Aorta (tissue), 5 donors: ENCODE data around the gene SAMD4A. TPM values are rescaled to one million over a fixed set of nuclear protein-coding genes. Genes with fewer than 3 reads are reported as not detected.
A peak's percentile ranks its signal among the peaks of the same experiment; 100 is the strongest.

Experiments used
- ATAC-seq: fragments of 200-7000 bp; cut with Tn5 transposase; one replicate; pipeline ENCODE4 v1.9.1; 2022; ENCODE audit warnings: moderate library complexity; ENCODE audit not compliant: low FRiP score
- DNase-seq, 2 donors: peaks; one replicate each; pipeline ENCODE4 v3.0.0-alpha.2; 2020
- H3K27ac ChIP-seq, 2 donors: one replicate each; pipeline ENCODE4 v1.5.1; 2013; ENCODE audit warnings: low read length in 2 of 2, mild to moderate bottlenecking in 2 of 2, moderate library complexity in 2 of 2, control low read depth in 1 of 2, inconsistent platforms in 1 of 2, low read depth in 1 of 2
- H3K27me3 ChIP-seq, 2 donors: one replicate each; pipeline ENCODE4 v1.6.1; 2013; ENCODE audit warnings: control low read depth in 1 of 2, low read length in 1 of 2, mild to moderate bottlenecking in 1 of 2, moderate library complexity in 1 of 2; ENCODE audit not compliant: insufficient read depth in 2 of 2, control insufficient read depth in 1 of 2
- H3K36me3 ChIP-seq, 2 donors: one replicate each; pipeline ENCODE4 v1.6.1; 2013; ENCODE audit warnings: control low read depth in 1 of 2, low read length in 1 of 2, mild to moderate bottlenecking in 1 of 2; ENCODE audit not compliant: insufficient read depth in 2 of 2, control insufficient read depth in 1 of 2
- H3K4me1 ChIP-seq, 2 donors: one replicate each; pipeline ENCODE4 v1.6.1; 2013; ENCODE audit warnings: low read length in 2 of 2, control low read depth in 1 of 2, mild to moderate bottlenecking in 1 of 2, moderate library complexity in 1 of 2; ENCODE audit not compliant: insufficient read depth in 2 of 2, control insufficient read depth in 1 of 2
- H3K4me3 ChIP-seq, 2 donors: one replicate each; pipeline ENCODE4 v1.5.1; 2013; ENCODE audit warnings: low read length in 2 of 2, control low read depth in 1 of 2, mild to moderate bottlenecking in 1 of 2
- H3K9me3 ChIP-seq: one replicate; pipeline ENCODE4 v1.6.1; 2013; ENCODE audit warnings: mild to moderate bottlenecking, low read length; ENCODE audit not compliant: control insufficient read depth
- WGBS, 2 donors: extraction: QIAGEN DNeasy Blood & Tissue Kit; methylation state at CpG; one replicate each; pipeline ENCODE4 v1.1.7; 2013; 5-methylcytosine and 5-hydroxymethylcytosine counted together
- intact Hi-C, 2 donors: fragments of 100-400 bp; cut with DNase I; formaldehyde crosslinking; loops; one replicate each; pipeline versions ENCODE4 v1.14.2 to v1.15.0; 2022
- polyA plus RNA-seq, 2 donors: library from polyadenylated mRNA; stranded (reverse); fragments of 200-250 nt; gene quantifications; one replicate each; pipeline ENCODE4 v1.2.3, GENCODE V29; 2013
- total RNA-seq, 2 donors: library from RNA; stranded (reverse); fragmentation: NEBNext Ultra II Directional; extraction: Animal tissue kit (Norgen Biotek cat#: 25700); gene quantifications; one replicate each; pipeline ENCODE4 v1.2.1, GENCODE V29; 2021
- donor health status: healthy with polysubstance abuse.
- donor health status: Bipolar disorder and iron deficiency.
- donor health status: DM: no; HTN: no; CAD: no.
- donor health status: DM: no; HTN: no; CAD: no.
- donor health status: DM: yes; HTN: yes; CAD: no.

SAMD4A gene
- total and polyA plus RNA-seq, 4 donors, result 18.8 to 386 (median 102) TPM

- Histone ChIP-seq H3K27me3 (no peaks in the 10 kb centered on the region), H3K27ac (peak overlapping the region in 1 of 2 donors; percentile 31), H3K36me3 (no peaks in the 10 kb centered on the region), H3K4me1 (peaks cover 2 to 3% of the 10 kb centered on the region in 2 donors), H3K4me3 (peak overlapping the region; percentile 16 to 94), H3K9me3 (no peaks in the 10 kb centered on the region)
- ATAC-seq (no peak), DNase-seq (peak; percentile 58 to 79)
- 3 to 8% methylated on average over 13 of the region's 13 CpGs for WGBS, 2 donors
- intact Hi-C loops, result loop anchor here (2.0 to 10.0 kb wide), 3 partner anchors 118 to 326 kb away; no protein-coding TSS in a partner anchor
Measured at GRCh38 chr14:54568821-54569595, 2.1 kb downstream of the SAMD4A start.

DNA sequence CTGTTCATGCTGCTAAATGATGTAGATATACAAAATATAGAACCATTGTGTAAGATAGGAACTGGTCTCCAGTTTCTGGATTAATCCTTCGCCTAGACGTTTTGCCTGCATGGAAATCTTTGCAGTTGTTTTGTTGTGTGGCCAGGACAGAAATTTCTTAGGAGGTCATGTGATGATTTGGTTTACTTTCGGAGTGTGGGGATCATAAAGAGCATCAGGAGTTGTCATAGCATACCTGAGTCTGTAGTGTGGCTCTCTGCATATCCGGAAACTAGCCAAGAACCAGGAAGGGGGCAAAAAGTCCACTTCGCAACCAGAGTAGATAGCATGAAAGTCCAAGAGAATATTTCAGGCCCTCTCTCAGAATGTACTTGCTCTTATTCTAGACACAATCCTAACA is 3.1 kb downstream of the SAMD4A start:
- peaks cover 2 to 12% of the 10 kb centered on the region in 2 donors for H3K4me1 ChIP-seq
- peak overlapping the region in 1 of 2 donors; percentile 37 for H3K27ac ChIP-seq
- intact Hi-C loops, result loop anchor here in 1 of 2 donors (10.0 kb wide), 1 partner anchor 75 kb away; no protein-coding TSS in a partner anchor
- no peaks in the 10 kb centered on the region for H3K27me3 ChIP-seq
- peak overlapping the region; percentile 16 to 94 for H3K4me3 ChIP-seq
- no peaks in the 10 kb centered on the region for H3K36me3 ChIP-seq
- DNase-seq, result no peak
- ATAC-seq, result no peak
- H3K9me3 ChIP-seq, result no peaks in the 10 kb centered on the region
- 34 to 43% methylated on average over 5 of the region's 5 CpGs for WGBS, 2 donors

DNA sequence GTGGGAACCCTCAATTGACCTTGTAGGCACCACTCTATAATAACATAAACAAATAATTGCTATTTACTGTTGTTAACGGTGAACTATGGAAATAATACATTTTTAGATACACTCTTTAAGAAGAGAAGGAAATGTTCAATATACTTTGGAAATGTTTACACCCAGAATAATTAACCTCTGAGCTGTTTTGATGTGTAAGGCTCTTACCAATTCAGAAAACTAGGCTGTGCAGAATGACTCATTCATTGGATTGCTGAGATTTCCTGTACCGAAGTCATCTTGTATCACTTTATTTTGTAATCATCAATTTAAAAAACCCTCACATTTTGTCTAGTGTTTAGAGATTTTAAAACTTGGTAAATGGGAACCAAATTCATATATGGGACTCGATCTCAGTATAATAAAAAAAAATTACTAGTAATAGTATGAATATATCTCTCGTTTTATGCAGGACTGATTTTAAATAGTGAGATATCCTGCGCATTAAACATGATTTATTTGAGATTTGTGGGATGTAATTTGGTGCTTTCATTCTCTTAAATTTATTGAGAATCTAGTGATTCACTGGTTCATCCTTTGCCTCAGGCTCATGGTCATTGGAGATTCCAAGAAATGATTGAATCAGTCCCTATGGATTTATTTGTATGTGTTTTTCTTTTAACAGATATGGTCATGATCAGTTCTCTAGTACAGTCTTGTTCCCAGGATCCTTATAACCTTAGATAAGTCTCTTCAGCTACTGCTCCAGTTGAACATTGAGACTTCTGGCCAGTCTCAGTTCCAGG is 3.9 kb downstream of the SAMD4A start:
- Histone ChIP-seq H3K36me3 (no peaks in the 10 kb centered on the region), H3K4me1 (peaks cover 2 to 14% of the 10 kb centered on the region in 2 donors), H3K27me3 (no peaks in the 10 kb centered on the region), H3K4me3 (peak overlapping the region; percentile 16 to 94), H3K9me3 (no peaks in the 10 kb centered on the region), H3K27ac (no peak overlapping the region)
- intact Hi-C loops, result loop anchor here in 1 of 2 donors (10.0 kb wide), 1 partner anchor 74 kb away; no protein-coding TSS in a partner anchor
- no peak for ATAC-seq
- DNase-seq, result no peak
- 52 to 53% methylated on average over 5 of the region's 5 CpGs for WGBS, 2 donors

- Histone ChIP-seq H3K9me3 (no peaks in the 10 kb centered on the region), H3K27me3 (no peaks in the 10 kb centered on the region), H3K4me1 (peaks cover 6 to 14% of the 10 kb centered on the region in 2 donors), H3K36me3 (no peaks in the 10 kb centered on the region), H3K4me3 (no peak overlapping the region), H3K27ac (no peak overlapping the region)
- DNase-seq, result no peak
- intact Hi-C loops, result loop anchor here in 1 of 2 donors (10.0 kb wide), 1 partner anchor 72 kb away; no protein-coding TSS in a partner anchor
- no peak for ATAC-seq
- WGBS, 2 donors, result 95 to 98% methylated on average over 2 of the region's 2 CpGs
Measured at GRCh38 chr14:54572316-54572715, 5.4 kb downstream of the SAMD4A start.

- no peaks in the 10 kb centered on the region for H3K27me3 ChIP-seq
- ATAC-seq (no peak), DNase-seq (no peak)
- no peaks in the 10 kb centered on the region for H3K9me3 ChIP-seq
- H3K4me1 ChIP-seq, result peaks cover 6 to 19% of the 10 kb centered on the region in 2 donors
- H3K4me3 ChIP-seq, result peak overlapping the region in 1 of 2 donors; percentile 24
- peaks cover 0 to 2% of the 10 kb centered on the region in 2 donors for H3K36me3 ChIP-seq
- WGBS, 2 donors, result 31 to 40% methylated on average over 6 of the region's 6 CpGs
- intact Hi-C loops, result loop anchor here in 1 of 2 donors (10.0 kb wide), 1 partner anchor 70 kb away; no protein-coding TSS in a partner anchor
- peak overlapping the region in 1 of 2 donors; percentile 86 for H3K27ac ChIP-seq
Measured at GRCh38 chr14:54574528-54574927, 7.6 kb downstream of the SAMD4A start.

- ATAC-seq, result no peak
- H3K4me3 ChIP-seq, result no peak overlapping the region
- 83 to 85% methylated on average over 6 of the region's 6 CpGs for WGBS, 2 donors
- no peak for DNase-seq
- no peaks in the 10 kb centered on the region for H3K9me3 ChIP-seq
- peaks cover 10 to 21% of the 10 kb centered on the region in 2 donors for H3K4me1 ChIP-seq
- H3K27me3 ChIP-seq, result no peaks in the 10 kb centered on the region
- intact Hi-C loops, result loop anchor here in 1 of 2 donors (10.0 kb wide), 1 partner anchor 67 kb away; no protein-coding TSS in a partner anchor
- H3K36me3 ChIP-seq, result peaks cover 0 to 2% of the 10 kb centered on the region in 2 donors
- peak overlapping the region in 1 of 2 donors; percentile 3 for H3K27ac ChIP-seq
Measured at GRCh38 chr14:54577494-54577893, 10.6 kb downstream of the SAMD4A start.

DNA sequence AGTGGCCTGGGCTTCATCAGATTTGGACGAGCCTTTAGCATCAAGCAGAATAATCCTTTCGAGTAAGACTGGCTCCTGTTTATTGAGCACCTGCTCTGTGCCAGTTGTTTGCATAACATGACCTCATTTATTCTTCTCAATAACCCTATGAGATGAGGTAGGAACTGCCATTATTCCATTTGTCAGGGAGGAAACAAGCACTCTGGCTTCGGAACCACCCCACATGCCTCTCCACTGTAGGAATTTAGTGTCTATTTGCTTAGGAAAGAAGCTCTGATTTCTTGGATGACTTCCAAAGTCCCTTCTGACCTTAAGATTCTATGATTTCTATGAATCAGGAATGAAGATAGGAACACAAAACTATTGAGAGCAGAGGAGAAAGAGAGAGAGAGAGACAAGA is 11.0 kb downstream of the SAMD4A start:
- Histone ChIP-seq H3K4me3 (no peak overlapping the region), H3K27me3 (no peaks in the 10 kb centered on the region), H3K4me1 (peaks cover 10 to 21% of the 10 kb centered on the region in 2 donors), H3K36me3 (peaks cover 0 to 2% of the 10 kb centered on the region in 2 donors), H3K27ac (peak overlapping the region; percentile 16 to 59), H3K9me3 (no peaks in the 10 kb centered on the region)
- 26 to 35% methylated on average over 3 of the region's 3 CpGs for WGBS, 2 donors
- DNase-seq (no peak), ATAC-seq (no peak)
- intact Hi-C loops, result loop anchor here in 1 of 2 donors (10.0 kb wide), 1 partner anchor 67 kb away; no protein-coding TSS in a partner anchor

- no peaks in the 10 kb centered on the region for H3K9me3 ChIP-seq
- WGBS, 2 donors, result 1 to 3% methylated on average over 1 of the region's 1 CpG
- H3K4me3 ChIP-seq, result no peak overlapping the region
- H3K27me3 ChIP-seq, result no peaks in the 10 kb centered on the region
- H3K36me3 ChIP-seq, result peaks cover 0 to 2% of the 10 kb centered on the region in 2 donors
- H3K27ac ChIP-seq, result no peak overlapping the region
- ATAC-seq, result no peak
- intact Hi-C loops, result loop anchor here (5.0 to 10.0 kb wide), 2 partner anchors 43 to 65 kb away; no protein-coding TSS in a partner anchor
- H3K4me1 ChIP-seq, result peaks cover 9 to 14% of the 10 kb centered on the region in 2 donors
- DNase-seq, result no peak
Measured at GRCh38 chr14:54579621-54580020, 12.7 kb downstream of the SAMD4A start.
